Trophoblast cell (in vitro differentiated cells and primary cell): ENCODE measurements around the gene PLD2.
A peak's percentile ranks its signal among the peaks of the same experiment; 100 is the strongest.

Source experiments
- DNase-seq, 2 donors: peaks; one replicate each; pipeline ENCODE4 v3.0.0-alpha.2; 2016
- H2AFZ ChIP-seq: 2 replicates; pipeline ENCODE4 v1.6.1; 2013; ENCODE audit warnings: low read length, moderate library complexity, mild to moderate bottlenecking; ENCODE audit not compliant: insufficient read depth, poor library complexity
- H2AK5ac ChIP-seq: 2 replicates; pipeline ENCODE4 v1.6.1; 2013; ENCODE audit warnings: mild to moderate bottlenecking, low read length
- H2BK120ac ChIP-seq: 2 replicates; pipeline ENCODE4 v1.6.1; 2013; ENCODE audit warnings: low read length, mild to moderate bottlenecking, moderate library complexity; ENCODE audit not compliant: insufficient read depth, poor library complexity
- H2BK12ac ChIP-seq: 2 replicates; pipeline ENCODE4 v1.6.1; 2013; ENCODE audit warnings: mild to moderate bottlenecking, low read length, moderate library complexity
- H2BK5ac ChIP-seq: 2 replicates; pipeline ENCODE4 v1.6.1; 2013; ENCODE audit warnings: low read length, low read depth, moderate library complexity, mild to moderate bottlenecking; ENCODE audit not compliant: poor library complexity
- H3K14ac ChIP-seq: 2 replicates; pipeline ENCODE4 v1.6.1; 2013; ENCODE audit warnings: mild to moderate bottlenecking, low read length
- H3K18ac ChIP-seq: 2 replicates; pipeline ENCODE4 v1.6.1; 2013; ENCODE audit warnings: mild to moderate bottlenecking, low read length
- H3K23ac ChIP-seq: 2 replicates; pipeline ENCODE4 v1.6.1; 2013; ENCODE audit warnings: low read length
- H3K27ac ChIP-seq: 2 replicates; pipeline ENCODE4 v1.5.1; 2013; ENCODE audit warnings: low read depth, mild to moderate bottlenecking, inconsistent platforms, low read length, moderate library complexity
- H3K27me3 ChIP-seq: 2 replicates; pipeline ENCODE4 v1.6.1; 2013; ENCODE audit warnings: inconsistent platforms, mild to moderate bottlenecking, low read length, moderate library complexity; ENCODE audit not compliant: insufficient read depth
- H3K36me3 ChIP-seq, 2 experiments: 1 replicate in 1 of 2; 2 replicates in 1 of 2; pipeline ENCODE4 v1.6.1; 2013; ENCODE audit warnings: low read length in 2 of 2, mild to moderate bottlenecking in 2 of 2, moderate library complexity in 1 of 2; ENCODE audit not compliant: insufficient read depth in 2 of 2, control insufficient read depth in 1 of 2
- H3K4ac ChIP-seq: 2 replicates; pipeline ENCODE4 v1.6.1; 2013; ENCODE audit warnings: low read depth, mild to moderate bottlenecking, low read length, moderate library complexity
- H3K4me1 ChIP-seq, 2 experiments: 1 replicate in 1 of 2; 2 replicates in 1 of 2; pipeline ENCODE4 v1.6.1; 2013; ENCODE audit warnings: low read length in 2 of 2, mild to moderate bottlenecking in 2 of 2, moderate library complexity in 1 of 2; ENCODE audit not compliant: insufficient read depth in 2 of 2, control insufficient read depth in 1 of 2
- H3K4me2 ChIP-seq: 2 replicates; pipeline ENCODE4 v1.6.1; 2013; ENCODE audit warnings: inconsistent platforms, mild to moderate bottlenecking, low read length, moderate library complexity
- H3K4me3 ChIP-seq: 2 replicates; pipeline ENCODE4 v1.5.1; 2013; ENCODE audit warnings: mild to moderate bottlenecking, low read depth, low read length, inconsistent platforms
- H3K79me1 ChIP-seq: one replicate; pipeline ENCODE4 v1.6.1; 2013; ENCODE audit warnings: low read length
- H3K79me2 ChIP-seq: 2 replicates; pipeline ENCODE4 v1.6.1; 2013; ENCODE audit warnings: low read length, mild to moderate bottlenecking; ENCODE audit not compliant: control insufficient read depth, insufficient read depth, poor library complexity
- H3K9ac ChIP-seq: 2 replicates; pipeline ENCODE4 v1.6.1; 2013; ENCODE audit warnings: mild to moderate bottlenecking, low read length
- H3K9me3 ChIP-seq: 2 replicates; pipeline ENCODE4 v1.6.1; 2013; ENCODE audit warnings: low read depth, mild to moderate bottlenecking, control low read depth, inconsistent platforms, low read length; ENCODE audit not compliant: insufficient read depth
- H4K12ac ChIP-seq: 2 replicates; pipeline ENCODE4 v1.6.1; 2013; ENCODE audit warnings: low read depth, mild to moderate bottlenecking, low read length, moderate library complexity
- H4K8ac ChIP-seq: 2 replicates; pipeline ENCODE4 v1.6.1; 2013; ENCODE audit warnings: low read depth, mild to moderate bottlenecking, low read length, moderate library complexity
- H4K91ac ChIP-seq: one replicate; pipeline ENCODE4 v1.6.1; 2013; ENCODE audit warnings: low read depth, mild to moderate bottlenecking, low read length, moderate library complexity
- WGBS: extraction: QIAGEN DNeasy Blood & Tissue Kit; methylation state at CpG from one replicate; pipeline ENCODE4 v1.1.7; 2013; ENCODE audit warnings: missing lambda C conversion rate; ENCODE audit not compliant: insufficient read length, insufficient coverage; ENCODE audit errors: extremely low coverage; 5-methylcytosine and 5-hydroxymethylcytosine counted together

Gene PLD2

DNA sequence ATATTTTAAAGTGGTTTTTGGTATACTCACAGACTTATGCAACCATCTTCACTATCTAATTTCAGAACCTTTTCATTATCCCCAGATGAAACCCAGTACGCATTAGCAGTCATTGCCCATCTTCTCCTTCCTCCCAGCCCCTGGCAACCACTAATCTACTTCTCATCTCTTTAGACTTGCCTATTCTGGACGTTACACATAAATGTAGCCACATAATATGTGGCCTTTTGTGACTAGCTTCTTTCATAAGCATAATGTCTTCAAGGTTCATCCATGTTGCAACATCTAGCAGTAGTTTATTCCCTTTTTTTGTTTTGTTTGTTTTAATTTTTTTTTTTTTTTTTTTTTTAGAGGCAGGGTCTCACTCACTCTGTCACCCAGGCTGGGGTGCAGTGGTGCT lies 63.9 kb downstream of the PLD2 start:
- Histone ChIP-seq H3K4me1 (no peaks in the 10 kb centered on the region), H2BK12ac (no peak overlapping the region), H3K4ac (no peak overlapping the region), H4K8ac (no peak overlapping the region), H3K4me3 (no peak overlapping the region), H2AFZ (no peak overlapping the region), H3K79me1 (no peaks in the 10 kb centered on the region), H3K23ac (no peak overlapping the region), H3K9me3 (no peaks in the 10 kb centered on the region), H2BK120ac (no peak overlapping the region), H3K18ac (no peak overlapping the region), H4K12ac (no peak overlapping the region), H4K91ac (no peak overlapping the region), H3K14ac (no peak overlapping the region), H3K27ac (no peak overlapping the region), H2BK5ac (no peak overlapping the region), H3K9ac (no peak overlapping the region), H3K36me3 (peaks cover 5 to 6% of the 10 kb centered on the region in 2 experiments), H3K4me2 (no peak overlapping the region), H3K27me3 (no peaks in the 10 kb centered on the region), H3K79me2 (peaks cover 2% of the 10 kb centered on the region), H2AK5ac (no peak overlapping the region)
- DNase-seq, result no peak
- WGBS, result no CpG with 5 or more reads among the region's 2 CpGs

DNA sequence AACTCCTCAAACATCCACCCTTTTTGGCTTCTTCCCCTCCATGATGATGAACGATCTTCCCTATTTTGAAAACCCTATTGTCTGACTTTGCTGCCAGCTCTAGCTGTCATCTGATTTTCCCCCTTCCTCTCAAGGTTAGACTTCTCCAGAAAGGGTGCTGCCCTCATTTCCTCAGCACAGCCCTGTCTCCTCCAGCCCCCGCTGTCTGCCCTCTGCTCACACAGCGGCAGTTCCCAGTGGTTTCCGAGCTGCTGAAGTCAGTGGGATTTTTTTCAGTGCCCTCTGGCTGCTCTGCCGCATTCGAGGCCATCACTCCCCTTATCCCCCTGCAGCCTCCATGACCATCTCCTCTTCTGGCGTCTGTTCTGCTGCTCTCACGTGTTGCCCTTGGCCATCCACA lies 65.8 kb downstream of the PLD2 start:
- Histone ChIP-seq H3K27ac (no peak overlapping the region), H3K79me2 (peaks cover 2% of the 10 kb centered on the region), H3K18ac (no peak overlapping the region), H4K12ac (no peak overlapping the region), H3K4ac (no peak overlapping the region), H3K36me3 (peaks cover 8 to 11% of the 10 kb centered on the region in 2 experiments), H4K8ac (no peak overlapping the region), H2BK12ac (no peak overlapping the region), H3K9ac (no peak overlapping the region), H3K23ac (no peak overlapping the region), H3K4me2 (no peak overlapping the region), H3K4me3 (no peak overlapping the region), H2AFZ (no peak overlapping the region), H2AK5ac (no peak overlapping the region), H3K4me1 (no peaks in the 10 kb centered on the region), H3K14ac (no peak overlapping the region), H2BK120ac (no peak overlapping the region), H3K79me1 (no peaks in the 10 kb centered on the region), H3K9me3 (no peaks in the 10 kb centered on the region), H3K27me3 (no peaks in the 10 kb centered on the region), H4K91ac (no peak overlapping the region), H2BK5ac (no peak overlapping the region)
- WGBS, result no CpG with 5 or more reads among the region's 8 CpGs
- peak in 1 of 2 donors; percentile 27 for DNase-seq
